ENCODE results near the gene TMEM51.

TMEM51 gene, protein sequence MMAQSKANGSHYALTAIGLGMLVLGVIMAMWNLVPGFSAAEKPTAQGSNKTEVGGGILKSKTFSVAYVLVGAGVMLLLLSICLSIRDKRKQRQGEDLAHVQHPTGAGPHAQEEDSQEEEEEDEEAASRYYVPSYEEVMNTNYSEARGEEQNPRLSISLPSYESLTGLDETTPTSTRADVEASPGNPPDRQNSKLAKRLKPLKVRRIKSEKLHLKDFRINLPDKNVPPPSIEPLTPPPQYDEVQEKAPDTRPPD

DNA sequence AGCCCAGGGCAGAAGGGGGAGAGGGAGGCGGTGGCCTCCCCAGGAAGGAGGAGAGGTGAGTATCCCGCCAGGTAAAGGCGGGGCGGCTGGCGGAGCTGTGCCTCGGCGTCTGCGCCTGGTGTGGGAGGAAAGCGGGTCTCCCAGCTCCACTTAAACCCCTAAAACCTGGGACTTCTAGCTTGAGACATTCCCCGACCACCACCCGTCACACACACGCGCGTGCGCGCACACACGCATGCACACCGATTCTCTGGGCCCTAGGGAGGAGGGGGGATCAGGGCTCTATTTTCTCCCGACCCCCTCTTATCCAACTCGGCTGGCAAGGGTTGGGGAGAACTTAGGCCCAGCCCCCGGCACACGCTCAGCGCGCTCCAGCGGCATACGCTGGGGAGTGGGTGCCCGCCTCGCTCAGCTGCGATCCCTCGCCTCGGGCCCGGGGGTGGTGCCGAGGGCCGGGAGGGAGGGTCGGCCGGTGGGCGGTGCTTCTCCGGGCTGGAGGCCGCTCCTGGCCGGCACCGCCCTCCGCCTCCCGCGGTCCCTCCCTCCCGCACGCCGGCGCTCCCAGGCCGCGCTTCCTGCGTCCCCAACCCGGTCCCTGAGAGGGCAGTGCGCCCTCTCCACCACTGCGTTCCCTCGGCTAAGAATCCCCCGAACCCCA, at the start of gene TMEM51:
TSS of gene TMEM51 (plus strand) at position 564 of the 658 bp plus-strand sequence. CDS start 61,341 bp downstream, outside the sequence.
- H3K27me3 ChIP-seq (ENCODE audit: control insufficient read depth, insufficient read depth, low read length) = peaks cover 29% of the 10 kb centered on the region
- H3K36me3 ChIP-seq (ENCODE audit: control insufficient read depth, insufficient read depth, low read length) = no peaks in the 10 kb centered on the region
- H3K27ac ChIP-seq (ENCODE audit: low read depth, low read length) = no peak within 1 kb of the TSS

DNA sequence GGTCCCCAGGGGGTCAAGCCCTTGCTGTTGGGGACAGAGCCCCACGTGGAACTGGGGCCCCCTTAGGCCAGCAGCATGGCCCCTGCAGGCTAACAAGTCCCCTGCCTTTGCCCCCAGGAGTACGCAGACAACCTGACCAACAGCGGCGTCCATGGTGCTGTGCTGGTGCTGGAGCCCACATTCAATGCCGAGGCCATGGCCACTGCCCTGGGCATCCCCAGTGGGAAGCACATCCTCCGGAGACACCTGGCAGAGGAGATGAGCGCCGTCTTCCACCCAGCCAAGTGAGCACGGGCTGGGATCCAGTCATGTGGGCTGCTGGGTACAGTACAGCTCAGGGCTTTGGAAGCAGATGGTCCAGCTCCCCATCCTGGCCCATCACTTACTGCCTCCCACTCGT, 49.6 kb upstream of the TMEM51 start:
- no peak overlapping the region for H3K27ac ChIP-seq (ENCODE audit: low read depth, low read length)
- peaks cover 9% of the 10 kb centered on the region for H3K27me3 ChIP-seq (ENCODE audit: control insufficient read depth, insufficient read depth, low read length)
- H3K9me3 ChIP-seq (ENCODE audit: control insufficient read depth, insufficient read depth, low read length) = no peaks in the 10 kb centered on the region
- no peaks in the 10 kb centered on the region for H3K36me3 ChIP-seq (ENCODE audit: control insufficient read depth, insufficient read depth, low read length)
- no peak overlapping the region for H3K9ac ChIP-seq (ENCODE audit: low read depth, low read length)
- H3K4me3 ChIP-seq (ENCODE audit: low read depth, low read length) = no peak overlapping the region
- peaks cover 13% of the 10 kb centered on the region; the same call in 1 of the 2 replicates for H3K4me1 ChIP-seq (ENCODE audit: control insufficient read depth, insufficient read depth, low read length)

More for the DNA sequence above, at the start of gene TMEM51:
- Histone ChIP-seq H3K9me3 (ENCODE audit: control insufficient read depth, insufficient read depth, low read length) (no peaks in the 10 kb centered on the region), H3K4me3 (ENCODE audit: low read depth, low read length) (peak within 1 kb of the TSS; percentile 75), H3K4me1 (ENCODE audit: control insufficient read depth, insufficient read depth, low read length) (peaks cover 10% of the 10 kb centered on the region), H3K9ac (ENCODE audit: low read depth, low read length) (no peak within 1 kb of the TSS)

DNA sequence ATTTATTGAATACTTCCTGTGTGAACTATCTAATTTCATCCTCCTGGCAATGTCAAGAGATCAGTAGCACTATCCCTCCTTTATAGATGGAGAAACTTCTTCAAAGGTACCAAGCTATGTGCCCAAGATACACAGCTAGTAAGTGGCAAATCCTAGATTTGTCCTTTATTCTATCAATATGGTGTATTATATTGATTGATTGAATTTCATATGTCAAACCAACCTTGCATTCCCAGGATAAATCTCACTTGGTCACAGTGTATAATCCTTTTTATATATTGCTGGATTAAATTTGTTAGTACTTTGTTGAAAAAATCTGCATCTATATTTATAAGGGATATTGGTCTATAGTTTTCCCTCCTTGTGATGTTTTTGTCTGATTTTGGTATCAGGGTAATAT, 48.8 kb upstream of the TMEM51 start:
- Histone ChIP-seq H3K4me1 (ENCODE audit: control insufficient read depth, insufficient read depth, low read length) (peaks cover 13% of the 10 kb centered on the region; the same call in 1 of the 2 replicates), H3K9ac (ENCODE audit: low read depth, low read length) (no peak overlapping the region), H3K4me3 (ENCODE audit: low read depth, low read length) (no peak overlapping the region), H3K27ac (ENCODE audit: low read depth, low read length) (no peak overlapping the region), H3K27me3 (ENCODE audit: control insufficient read depth, insufficient read depth, low read length) (peaks cover 9% of the 10 kb centered on the region), H3K9me3 (ENCODE audit: control insufficient read depth, insufficient read depth, low read length) (no peaks in the 10 kb centered on the region), H3K36me3 (ENCODE audit: control insufficient read depth, insufficient read depth, low read length) (no peaks in the 10 kb centered on the region)

DNA sequence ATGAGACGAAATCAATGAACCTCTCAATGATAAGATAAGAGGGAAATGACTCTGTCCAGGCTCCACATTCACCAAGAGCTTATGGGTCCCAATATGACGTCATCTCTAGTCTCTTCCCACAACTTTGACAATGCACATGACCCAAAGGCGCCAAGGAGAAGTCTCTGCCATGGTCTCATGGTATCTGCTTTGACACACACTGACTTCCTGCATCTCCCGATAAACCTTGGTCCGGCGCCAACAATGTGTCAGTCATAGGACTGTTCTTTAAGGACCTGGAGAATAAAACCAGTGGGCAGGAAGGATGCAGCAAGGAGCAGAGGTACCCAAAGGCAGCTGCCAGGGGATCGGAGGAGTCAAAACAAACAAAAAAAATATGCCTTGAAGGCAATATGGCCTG, 46.9 kb upstream of the TMEM51 start:
- Histone ChIP-seq H3K9ac (ENCODE audit: low read depth, low read length) (no peak overlapping the region), H3K27ac (ENCODE audit: low read depth, low read length) (no peak overlapping the region), H3K4me1 (ENCODE audit: control insufficient read depth, insufficient read depth, low read length) (peaks cover 15% of the 10 kb centered on the region; the same call in 1 of the 2 replicates), H3K4me3 (ENCODE audit: low read depth, low read length) (no peak overlapping the region), H3K36me3 (ENCODE audit: control insufficient read depth, insufficient read depth, low read length) (no peaks in the 10 kb centered on the region), H3K27me3 (ENCODE audit: control insufficient read depth, insufficient read depth, low read length) (peaks cover 3% of the 10 kb centered on the region), H3K9me3 (ENCODE audit: control insufficient read depth, insufficient read depth, low read length) (no peaks in the 10 kb centered on the region)

DNA sequence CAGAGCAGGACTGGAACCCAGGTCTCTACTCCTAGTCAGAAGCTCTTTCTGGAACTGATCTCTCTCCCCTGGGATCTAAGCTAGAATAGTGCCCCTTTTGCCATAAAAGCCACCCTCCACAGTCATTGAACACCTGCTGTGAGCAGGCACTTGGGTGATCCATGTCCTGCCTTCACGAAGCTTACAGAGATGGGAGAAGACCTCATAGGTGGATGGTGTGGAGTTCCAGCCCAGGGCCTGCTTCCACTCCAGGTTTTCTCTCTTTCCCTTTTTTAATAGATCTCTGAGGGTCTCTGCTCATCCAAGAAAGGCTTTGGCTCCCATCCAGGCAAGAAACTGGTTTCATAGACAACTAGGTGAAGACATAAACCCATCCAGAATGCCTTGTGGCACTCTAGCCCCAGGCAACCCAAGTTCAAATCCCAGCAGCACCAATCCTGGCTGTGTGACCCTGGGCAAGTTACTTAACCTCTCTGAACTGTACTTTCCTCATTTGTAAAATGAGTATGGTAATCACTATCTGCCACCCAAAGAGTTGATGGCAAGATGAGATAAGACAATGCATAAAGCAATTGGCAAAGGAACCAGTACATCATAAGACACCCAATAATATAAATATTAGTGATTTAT, 46.4 kb upstream of the TMEM51 start:
- Histone ChIP-seq H3K27ac (ENCODE audit: low read depth, low read length) (no peak overlapping the region), H3K4me1 (ENCODE audit: control insufficient read depth, insufficient read depth, low read length) (peaks cover 19% of the 10 kb centered on the region; the same call in 1 of the 2 replicates), H3K27me3 (ENCODE audit: control insufficient read depth, insufficient read depth, low read length) (no peaks in the 10 kb centered on the region), H3K9me3 (ENCODE audit: control insufficient read depth, insufficient read depth, low read length) (no peaks in the 10 kb centered on the region), H3K4me3 (ENCODE audit: low read depth, low read length) (no peak overlapping the region), H3K36me3 (ENCODE audit: control insufficient read depth, insufficient read depth, low read length) (no peaks in the 10 kb centered on the region), H3K9ac (ENCODE audit: low read depth, low read length) (no peak overlapping the region)

DNA sequence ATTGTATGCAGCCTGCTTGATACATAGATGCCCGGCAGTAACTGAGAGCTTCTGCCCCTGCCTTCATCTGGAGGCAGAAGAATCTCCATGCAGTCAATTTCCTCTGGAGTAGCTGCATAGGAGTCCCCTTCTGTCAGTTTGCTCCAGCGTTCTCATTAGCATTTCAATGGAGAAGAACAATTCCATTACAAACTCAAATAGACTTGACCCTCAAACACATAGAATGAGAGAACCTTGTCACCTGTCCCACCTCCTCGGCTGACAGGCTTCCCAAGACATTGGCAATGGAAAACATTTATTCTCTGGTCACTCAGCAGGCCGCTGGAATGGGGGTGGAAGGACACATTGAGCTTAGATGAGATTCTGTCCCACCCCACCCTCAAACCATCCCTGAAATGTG, 45.6 kb upstream of the TMEM51 start:
- no peaks in the 10 kb centered on the region for H3K27me3 ChIP-seq (ENCODE audit: control insufficient read depth, insufficient read depth, low read length)
- H3K9ac ChIP-seq (ENCODE audit: low read depth, low read length) = no peak overlapping the region
- no peaks in the 10 kb centered on the region for H3K9me3 ChIP-seq (ENCODE audit: control insufficient read depth, insufficient read depth, low read length)
- no peak overlapping the region for H3K27ac ChIP-seq (ENCODE audit: low read depth, low read length)
- no peaks in the 10 kb centered on the region for H3K36me3 ChIP-seq (ENCODE audit: control insufficient read depth, insufficient read depth, low read length)
- H3K4me1 ChIP-seq (ENCODE audit: control insufficient read depth, insufficient read depth, low read length) = peaks cover 19% of the 10 kb centered on the region; the same call in 1 of the 2 replicates
- H3K4me3 ChIP-seq (ENCODE audit: low read depth, low read length) = no peak overlapping the region

DNA sequence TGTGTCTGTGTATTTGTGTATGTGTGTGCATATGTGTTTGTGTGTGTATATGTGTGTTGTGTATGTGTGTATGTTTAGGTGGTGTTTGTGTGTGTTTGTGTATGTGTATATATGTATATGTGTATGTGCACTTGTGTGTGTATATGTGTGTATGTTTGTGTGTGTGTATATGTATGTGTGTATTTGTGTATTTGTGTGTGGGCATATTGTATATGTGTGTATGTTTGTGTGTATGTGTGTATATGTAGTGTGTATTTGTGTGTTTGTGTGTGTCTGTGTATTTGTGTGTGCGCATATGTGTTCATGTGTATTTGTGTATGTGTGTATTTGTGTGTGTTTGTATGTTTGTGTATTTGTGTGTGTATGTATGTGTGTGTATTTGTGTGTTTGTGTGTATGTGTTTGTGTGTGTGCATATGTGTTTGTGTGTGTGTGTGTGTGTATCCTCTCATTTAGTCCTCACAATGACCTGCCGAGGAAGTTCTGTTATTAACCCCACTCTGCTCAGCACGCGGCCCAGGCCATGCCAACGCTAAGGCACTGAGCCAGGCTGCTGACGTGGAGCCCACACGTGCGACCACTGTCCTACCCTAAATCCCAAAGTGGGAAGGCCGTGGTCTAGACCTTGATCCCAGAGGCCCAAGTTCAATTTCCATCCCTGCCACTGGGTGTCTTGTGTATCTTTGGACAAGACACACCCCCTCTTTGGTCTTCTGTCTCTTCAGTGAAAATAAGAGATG, 43.2 kb upstream of the TMEM51 start:
- Histone ChIP-seq H3K4me3 (ENCODE audit: low read depth, low read length) (no peak overlapping the region), H3K27ac (ENCODE audit: low read depth, low read length) (no peak overlapping the region), H3K36me3 (ENCODE audit: control insufficient read depth, insufficient read depth, low read length) (no peaks in the 10 kb centered on the region), H3K27me3 (ENCODE audit: control insufficient read depth, insufficient read depth, low read length) (no peaks in the 10 kb centered on the region), H3K9ac (ENCODE audit: low read depth, low read length) (no peak overlapping the region), H3K4me1 (ENCODE audit: control insufficient read depth, insufficient read depth, low read length) (peaks cover 19% of the 10 kb centered on the region; the same call in 1 of the 2 replicates), H3K9me3 (ENCODE audit: control insufficient read depth, insufficient read depth, low read length) (no peaks in the 10 kb centered on the region)

DNA sequence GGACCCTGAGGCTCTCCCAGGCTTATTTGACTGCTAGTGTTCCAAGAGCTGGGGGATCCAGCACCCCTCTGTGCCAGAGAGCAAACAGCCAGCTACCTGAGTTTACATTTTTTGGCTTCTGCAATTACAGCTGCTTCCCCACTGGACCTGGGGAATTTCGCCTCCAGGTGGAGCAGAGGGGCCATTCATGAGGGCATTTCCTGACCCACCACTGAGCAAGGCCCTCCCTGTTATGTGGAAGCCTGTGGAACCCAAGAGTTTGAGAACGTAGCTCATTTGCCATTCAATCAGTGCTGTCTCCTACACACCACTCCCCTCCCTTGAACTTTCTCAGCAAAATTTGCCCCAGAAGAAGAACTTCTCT, 42.7 kb upstream of the TMEM51 start:
- Histone ChIP-seq H3K36me3 (ENCODE audit: control insufficient read depth, insufficient read depth, low read length) (no peaks in the 10 kb centered on the region), H3K27me3 (ENCODE audit: control insufficient read depth, insufficient read depth, low read length) (no peaks in the 10 kb centered on the region), H3K9ac (ENCODE audit: low read depth, low read length) (no peak overlapping the region), H3K4me3 (ENCODE audit: low read depth, low read length) (no peak overlapping the region), H3K27ac (ENCODE audit: low read depth, low read length) (no peak overlapping the region), H3K4me1 (ENCODE audit: control insufficient read depth, insufficient read depth, low read length) (peaks cover 19% of the 10 kb centered on the region; the same call in 1 of the 2 replicates), H3K9me3 (ENCODE audit: control insufficient read depth, insufficient read depth, low read length) (no peaks in the 10 kb centered on the region)

DNA sequence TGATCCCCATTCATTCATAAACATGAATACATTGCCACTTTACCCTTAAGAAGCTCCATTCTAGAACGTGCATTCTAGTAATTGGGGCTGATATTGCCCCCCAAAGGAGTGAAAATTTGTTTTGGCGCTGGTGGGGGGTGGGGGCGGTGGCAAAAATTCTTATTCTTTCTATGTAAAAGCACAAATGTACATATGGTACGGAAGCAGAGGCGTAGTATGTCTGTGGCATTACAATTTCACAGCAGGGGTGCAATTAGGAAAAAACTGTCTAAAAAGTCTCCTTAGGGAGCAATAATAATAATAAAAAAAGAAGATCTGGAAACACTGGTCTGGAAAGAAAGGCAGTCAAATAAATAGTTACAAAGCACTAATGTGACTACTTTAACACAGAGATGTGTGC, 40.4 kb upstream of the TMEM51 start:
- H3K4me1 ChIP-seq (ENCODE audit: control insufficient read depth, insufficient read depth, low read length) = peaks cover 14% of the 10 kb centered on the region; the same call in 1 of the 2 replicates
- no peaks in the 10 kb centered on the region for H3K36me3 ChIP-seq (ENCODE audit: control insufficient read depth, insufficient read depth, low read length)
- H3K27ac ChIP-seq (ENCODE audit: low read depth, low read length) = no peak overlapping the region
- no peak overlapping the region for H3K4me3 ChIP-seq (ENCODE audit: low read depth, low read length)
- H3K9me3 ChIP-seq (ENCODE audit: control insufficient read depth, insufficient read depth, low read length) = no peaks in the 10 kb centered on the region
- no peaks in the 10 kb centered on the region for H3K27me3 ChIP-seq (ENCODE audit: control insufficient read depth, insufficient read depth, low read length)
- no peak overlapping the region for H3K9ac ChIP-seq (ENCODE audit: low read depth, low read length)

DNA sequence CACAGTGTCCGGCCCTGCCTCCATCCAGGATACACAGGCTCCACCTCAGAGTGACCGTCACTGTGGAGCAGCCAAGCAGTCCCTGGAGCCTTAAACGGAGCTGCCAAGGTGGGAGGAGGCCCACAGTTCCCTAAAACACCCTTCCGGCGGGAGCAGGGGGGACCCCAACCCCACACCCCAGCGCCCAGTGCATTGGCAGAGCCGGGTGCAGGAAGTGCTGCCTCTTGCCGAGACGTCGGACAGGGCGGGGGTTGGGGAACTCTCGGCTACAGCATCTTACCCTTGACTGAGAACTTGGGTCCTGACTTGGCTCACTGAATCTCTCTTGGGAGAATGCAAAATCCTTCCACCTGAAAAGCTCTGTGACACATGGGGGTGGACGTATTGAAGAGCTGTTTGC, 38.7 kb upstream of the TMEM51 start:
- Histone ChIP-seq H3K27me3 (ENCODE audit: control insufficient read depth, insufficient read depth, low read length) (no peaks in the 10 kb centered on the region), H3K9ac (ENCODE audit: low read depth, low read length) (no peak overlapping the region)

More for the DNA sequence above, 38.7 kb upstream of the TMEM51 start:
- peaks cover 11% of the 10 kb centered on the region; the same call in 1 of the 2 replicates for H3K4me1 ChIP-seq (ENCODE audit: control insufficient read depth, insufficient read depth, low read length)
- H3K9me3 ChIP-seq (ENCODE audit: control insufficient read depth, insufficient read depth, low read length) = no peaks in the 10 kb centered on the region
- H3K27ac ChIP-seq (ENCODE audit: low read depth, low read length) = no peak overlapping the region
- no peak overlapping the region for H3K4me3 ChIP-seq (ENCODE audit: low read depth, low read length)
- no peaks in the 10 kb centered on the region for H3K36me3 ChIP-seq (ENCODE audit: control insufficient read depth, insufficient read depth, low read length)

Measured in HUES48 (cell line).